Right lobe of liver (tissue), 6 donors: ENCODE measurements around the gene RALGAPA2. TPM values are rescaled to one million over a fixed set of nuclear protein-coding genes. Genes with fewer than 3 reads are reported as not detected.
A peak's percentile ranks its signal among the peaks of the same experiment; 100 is the strongest.

Experiments
- ATAC-seq, 4 donors: fragments of 200-7000 bp; cut with Tn5 transposase; one replicate each; pipeline ENCODE4 v1.9.1; 2020; ENCODE audit warnings: mild to moderate bottlenecking in 4 of 4, moderate library complexity in 4 of 4
- DNase-seq, 3 donors: peaks; one replicate each; pipeline ENCODE4 v3.0.0-alpha.2; 2020
- H3K27ac ChIP-seq, 3 donors: fragments of 200-600 bp; one replicate each; pipeline ENCODE4 v1.8.0; 2022
- H3K27me3 ChIP-seq, 2 donors: fragments of 200-600 bp; one replicate each; pipeline ENCODE4 v1.8.0; 2022
- H3K36me3 ChIP-seq, 4 donors: fragments of 200-600 bp; sonication (generic) in 1 of 4; one replicate each; pipeline versions ENCODE4 v1.5.1 to v1.8.0; 2017 to 2022; ENCODE audit warnings: control low read depth in 1 of 4
- H3K4me1 ChIP-seq, 4 donors: fragments of 200-600 bp; sonication (generic) in 1 of 4; one replicate each; pipeline versions ENCODE4 v1.5.1 to v1.8.0; 2017 to 2022; ENCODE audit warnings: control low read depth in 1 of 4
- H3K4me3 ChIP-seq, 3 donors: fragments of 200-600 bp; one replicate each; pipeline ENCODE4 v1.8.0; 2022
- H3K9me3 ChIP-seq, 4 donors: fragments of 200-600 bp; sonication (generic) in 1 of 4; one replicate each; pipeline versions ENCODE4 v1.5.1 to v1.8.0; 2017 to 2022; ENCODE audit warnings: control low read depth in 1 of 4
- POLR2A ChIP-seq: fragments of 450-650 bp; IDR thresholded peaks from one replicate; pipeline ENCODE4 v1.6.1; 2017; ENCODE audit warnings: antibody characterized with exemption, mild to moderate bottlenecking
- WGBS: methylation state at CpG from one replicate; pipeline ENCODE4 v1.1.6; 2018; ENCODE audit warnings: low coverage, low lambda C conversion rate; ENCODE audit not compliant: insufficient coverage; ENCODE audit errors: missing lambda C conversion rate; 5-methylcytosine and 5-hydroxymethylcytosine counted together
- intact Hi-C, 2 donors: fragments of 100-400 bp; cut with DNase I; formaldehyde crosslinking; loops; one replicate each; pipeline versions ENCODE4 v1.11.2 to v1.14.1; 2022
- total RNA-seq, 6 experiments: library from RNA; depleted of rRNA in 2 of 6; stranded (reverse); fragments of >200 nt in 2 of 6; fragmentation: NEBNext Ultra II Directional in 3 of 6; extraction: Animal tissue kit (Norgen Biotek cat#: 25700) in 3 of 6; gene quantifications; one replicate each; pipeline versions ENCODE4 v1.1.0 to v1.2.4, GENCODE V29; 2016 to 2023
- TF ChIP-seq, protein P1 (sequence below), 4 donors: fragments of 200-600 bp in 3 of 4; fragments of 450-650 bp in 1 of 4; IDR thresholded peaks; one replicate each; pipeline versions ENCODE4 v1.5.1 to v1.8.0; 2016 to 2022; ENCODE audit warnings: antibody characterized with exemption in 4 of 4, mild to moderate bottlenecking in 2 of 4
- donor health status: DM: no; HTN: yes; CAD: no.
- donor health status: DM: no; HTN: no; CAD: no.
- donor health status: DM: no; HTN: no; CAD: no.
- donor health status: DM: no; HTN: yes; CAD: no.
- donor health status: DM: no; HTN: yes; CAD: no.

The RALGAPA2 gene
- total RNA-seq, 6 experiments from 2014 or later, result 38.3 to 76.7 (median 62.7) TPM

DNA sequence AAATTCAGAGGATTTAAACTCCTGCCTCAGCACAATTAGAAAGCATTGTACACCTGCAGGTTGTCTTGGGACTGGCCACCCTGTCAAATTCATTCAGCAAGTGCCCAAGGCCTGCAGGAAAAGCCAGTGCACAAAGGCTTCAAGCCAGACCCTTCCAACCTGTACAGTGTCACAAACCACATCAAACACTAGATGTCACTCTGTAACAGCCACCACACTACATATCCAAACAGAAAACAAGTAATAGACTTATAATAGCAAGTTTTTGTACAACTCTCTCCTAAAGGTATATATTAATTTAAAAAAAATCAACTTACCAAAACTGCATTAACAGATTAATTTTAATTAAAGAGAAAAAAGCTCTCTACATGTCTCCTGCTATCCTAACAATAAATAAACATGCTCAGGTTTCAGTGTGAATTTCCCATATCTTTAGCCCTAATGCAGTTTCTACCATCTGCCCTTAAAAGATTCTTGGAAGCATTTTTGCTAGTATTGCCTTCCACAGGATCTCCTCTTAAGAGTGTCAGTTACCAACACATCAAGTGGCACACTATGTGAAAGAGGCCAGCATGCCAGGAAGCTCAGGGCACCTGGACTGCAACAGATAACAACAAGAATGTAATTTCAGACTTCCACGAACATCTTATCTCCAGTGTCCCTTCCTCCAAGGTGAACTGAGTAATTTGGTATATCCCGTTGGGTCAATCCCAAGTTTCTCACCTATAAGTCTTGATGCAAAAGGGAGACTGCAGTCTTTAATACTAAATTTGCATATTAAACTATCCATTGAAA is 47.5 kb downstream of the RALGAPA2 start:
- H3K27me3 ChIP-seq, result no peaks in the 10 kb centered on the region
- H3K4me1 ChIP-seq, result peaks cover 0 to 13% (median 6%) of the 10 kb centered on the region in 4 donors
- intact Hi-C loops, result loop anchor here (10.0 kb wide), 1 partner anchor 160 kb away; no protein-coding TSS in a partner anchor
- no peak for DNase-seq
- no peak overlapping the region for H3K4me3 ChIP-seq
- 11% methylated on average over 2 of the region's 2 CpGs for WGBS
- peaks cover 0 to 5% (median 4%) of the 10 kb centered on the region in 4 donors for H3K36me3 ChIP-seq
- TF ChIP-seq, protein P1, sequence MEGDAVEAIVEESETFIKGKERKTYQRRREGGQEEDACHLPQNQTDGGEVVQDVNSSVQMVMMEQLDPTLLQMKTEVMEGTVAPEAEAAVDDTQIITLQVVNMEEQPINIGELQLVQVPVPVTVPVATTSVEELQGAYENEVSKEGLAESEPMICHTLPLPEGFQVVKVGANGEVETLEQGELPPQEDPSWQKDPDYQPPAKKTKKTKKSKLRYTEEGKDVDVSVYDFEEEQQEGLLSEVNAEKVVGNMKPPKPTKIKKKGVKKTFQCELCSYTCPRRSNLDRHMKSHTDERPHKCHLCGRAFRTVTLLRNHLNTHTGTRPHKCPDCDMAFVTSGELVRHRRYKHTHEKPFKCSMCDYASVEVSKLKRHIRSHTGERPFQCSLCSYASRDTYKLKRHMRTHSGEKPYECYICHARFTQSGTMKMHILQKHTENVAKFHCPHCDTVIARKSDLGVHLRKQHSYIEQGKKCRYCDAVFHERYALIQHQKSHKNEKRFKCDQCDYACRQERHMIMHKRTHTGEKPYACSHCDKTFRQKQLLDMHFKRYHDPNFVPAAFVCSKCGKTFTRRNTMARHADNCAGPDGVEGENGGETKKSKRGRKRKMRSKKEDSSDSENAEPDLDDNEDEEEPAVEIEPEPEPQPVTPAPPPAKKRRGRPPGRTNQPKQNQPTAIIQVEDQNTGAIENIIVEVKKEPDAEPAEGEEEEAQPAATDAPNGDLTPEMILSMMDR (IDR thresholded peaks at IDR 0.05), result peak; percentile 59 to 75 (median 70)
- TF ChIP-seq POLR2A, result no peak
- ATAC-seq, result peak; percentile 85 to 89 (median 88)
- no peaks in the 10 kb centered on the region for H3K9me3 ChIP-seq
- H3K27ac ChIP-seq, result no peak overlapping the region

DNA sequence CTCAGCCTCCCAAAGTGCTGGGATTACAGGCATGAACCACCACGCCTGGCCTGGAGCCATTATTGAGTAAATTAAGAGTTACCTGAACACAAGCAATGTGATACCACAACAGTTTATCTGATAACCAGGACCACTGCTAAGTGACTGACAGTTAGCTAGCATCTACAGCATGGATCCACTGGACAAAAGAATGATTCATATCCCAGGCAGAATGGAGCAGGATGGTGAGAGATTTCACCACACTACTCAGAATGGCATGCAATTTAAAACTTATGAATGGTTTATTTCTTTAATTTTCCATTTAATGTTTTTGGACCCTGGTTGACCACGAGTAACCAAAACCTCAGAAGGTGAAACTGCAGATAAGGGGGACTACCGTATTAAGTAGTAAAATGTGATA is 48.6 kb downstream of the RALGAPA2 start:
- H3K36me3 ChIP-seq, result no peaks in the 10 kb centered on the region
- no peaks in the 10 kb centered on the region for H3K9me3 ChIP-seq
- intact Hi-C loops, result loop anchor here (10.0 kb wide), 1 partner anchor 161 kb away; no protein-coding TSS in a partner anchor
- DNase-seq (no peak), ATAC-seq (no peak)
- no peak overlapping the region for H3K27ac ChIP-seq
- TF ChIP-seq POLR2A, result no peak
- TF ChIP-seq, protein P1 (IDR thresholded peaks at IDR 0.05), result no peak
- WGBS, result 74% methylated on average over 3 of the region's 3 CpGs
- no peak overlapping the region for H3K4me3 ChIP-seq
- no peaks in the 10 kb centered on the region for H3K27me3 ChIP-seq
- peaks cover 0 to 24% (median 9%) of the 10 kb centered on the region in 4 donors for H3K4me1 ChIP-seq

DNA sequence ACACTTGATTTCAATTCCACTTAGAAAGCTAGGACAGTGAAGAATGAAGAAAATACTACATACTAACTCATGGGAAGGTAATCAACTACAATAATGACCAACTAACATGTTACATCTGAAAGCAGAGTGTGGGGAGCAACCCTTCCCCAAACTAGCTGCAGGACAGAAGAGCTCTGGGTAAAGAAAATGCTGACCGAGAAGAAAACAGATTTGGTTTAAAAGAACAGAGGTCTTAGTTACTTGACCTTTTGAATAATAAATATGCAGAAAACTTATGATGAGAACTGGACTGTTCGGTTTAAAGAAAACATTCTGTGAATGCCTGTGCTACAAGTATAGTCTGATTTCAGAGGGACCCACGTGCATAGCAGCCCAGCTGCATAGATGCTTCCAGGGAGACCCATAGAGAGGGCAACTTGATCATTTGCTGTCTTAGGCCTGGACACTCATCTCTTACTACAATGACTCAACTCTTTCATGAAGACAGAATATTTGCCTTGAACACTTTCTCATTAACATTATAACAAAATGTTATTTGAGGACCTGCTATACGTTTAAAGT is 53.5 kb downstream of the RALGAPA2 start:
- Histone ChIP-seq H3K4me3 (no peak overlapping the region), H3K9me3 (no peaks in the 10 kb centered on the region), H3K27me3 (no peaks in the 10 kb centered on the region), H3K27ac (peak overlapping the region in 2 of 3 donors; percentile 59 to 62), H3K4me1 (peaks cover 0 to 31% (median 11%) of the 10 kb centered on the region in 4 donors), H3K36me3 (no peaks in the 10 kb centered on the region)
- intact Hi-C loops, result no loop called here
- ATAC-seq, result peak in 2 of 4 donors; percentile 5 to 10
- no peak for TF ChIP-seq POLR2A
- TF ChIP-seq, protein P1 (IDR thresholded peaks at IDR 0.05), result no peak
- no peak for DNase-seq
- WGBS, result 38% methylated on average over 4 of the region's 4 CpGs

DNA sequence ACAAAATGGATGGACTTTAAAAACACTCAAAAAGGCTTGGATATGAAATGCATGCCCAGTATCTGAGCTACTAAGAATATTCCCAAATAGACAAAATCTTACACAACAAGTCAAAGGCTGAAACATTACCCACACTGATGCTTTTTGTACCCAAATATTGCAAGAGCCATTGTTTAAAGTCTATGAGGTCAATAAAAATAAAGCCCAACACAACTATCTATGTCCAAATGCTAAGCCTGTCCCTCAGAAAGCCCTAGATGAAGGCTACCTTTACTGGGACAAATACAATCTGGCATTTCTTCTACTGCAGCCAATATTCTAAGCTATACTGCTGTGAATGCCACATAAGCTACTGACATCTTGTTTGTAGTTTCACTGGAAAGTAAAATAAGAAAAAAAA is 54.3 kb downstream of the RALGAPA2 start:
- Histone ChIP-seq H3K9me3 (no peaks in the 10 kb centered on the region), H3K36me3 (no peaks in the 10 kb centered on the region), H3K4me3 (no peak overlapping the region), H3K27me3 (no peaks in the 10 kb centered on the region), H3K27ac (peak overlapping the region in 2 of 3 donors; percentile 59 to 62), H3K4me1 (peaks cover 0 to 31% (median 11%) of the 10 kb centered on the region in 4 donors)
- ATAC-seq (peak; percentile 84 to 92 (median 90)), DNase-seq (no peak)
- TF ChIP-seq, protein P1 (IDR thresholded peaks at IDR 0.05), result no peak
- TF ChIP-seq POLR2A, result no peak
- intact Hi-C loops, result no loop called here
